ENCODE measurements around the gene PLLP.

The PLLP gene

DNA sequence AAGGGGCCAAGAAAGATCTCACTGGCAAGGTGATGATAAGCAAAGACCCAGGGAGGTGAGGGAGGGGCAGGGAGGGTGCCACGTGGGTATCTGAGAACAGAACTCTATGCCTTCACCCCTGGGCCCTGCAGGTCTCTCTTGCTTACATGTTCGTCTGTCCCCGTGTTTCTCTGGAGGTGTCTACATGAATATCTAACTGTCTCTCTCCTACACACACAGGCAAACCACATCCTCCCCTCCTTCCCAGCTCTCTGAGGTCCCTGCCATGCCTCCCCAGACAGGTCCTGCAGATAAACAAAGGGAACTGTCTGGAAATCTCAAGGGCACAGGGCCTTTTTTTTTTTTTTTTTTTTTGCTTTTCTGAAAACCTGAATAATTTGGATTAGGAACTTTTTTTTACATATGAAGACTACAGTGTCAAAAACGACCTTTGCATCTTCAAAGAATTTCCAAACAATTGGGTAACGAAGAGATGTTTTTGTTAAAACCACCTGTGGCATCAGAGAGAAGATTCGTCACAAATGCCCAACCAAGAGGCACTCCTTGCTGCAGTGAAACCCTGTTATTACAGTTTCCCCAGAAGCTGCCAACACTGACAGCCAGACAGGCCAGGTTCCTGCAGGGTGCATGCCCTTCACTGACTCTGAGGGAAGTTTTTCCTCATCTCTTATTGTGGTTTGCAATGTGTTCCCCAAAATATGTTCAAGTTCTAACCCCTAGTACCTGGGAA is 17.8 kb downstream of the PLLP start:
- Histone ChIP-seq H3K4me3 (ENCODE audit: low read length) (no peak overlapping the region), H3K27ac (ENCODE audit: low read length) (no peak overlapping the region), H3K79me2 (ENCODE audit: low read length) (no peaks in the 10 kb centered on the region), H3K4me2 (ENCODE audit: low read depth, low read length) (no peak overlapping the region), H3K4me1 (ENCODE audit: low read length) (no peaks in the 10 kb centered on the region), H3K9me2 (replicated peaks; ENCODE audit: insufficient read depth, low read length) (no peaks in the 10 kb centered on the region), H4K20me1 (ENCODE audit: insufficient read depth, low read length) (no peaks in the 10 kb centered on the region), H3K9ac (ENCODE audit: low read length) (no peak overlapping the region), H2AFZ (ENCODE audit: low read length) (no peak overlapping the region), H3K27me3 (replicated peaks; ENCODE audit: insufficient read depth, low read length) (no peaks in the 10 kb centered on the region), H3F3A (ENCODE audit: insufficient read depth, low read length) (no peaks in the 10 kb centered on the region), H3K9me3 (replicated peaks; ENCODE audit: insufficient read depth, low read length) (no peaks in the 10 kb centered on the region), H3K36me3 (replicated peaks; ENCODE audit: insufficient read depth, low read length) (no peaks in the 10 kb centered on the region)
- TF ChIP-seq EZH2phosphoT487 (IDR thresholded peaks at IDR 0.05; ENCODE audit: low read length) (no peak), EZH2 (optimal IDR thresholded peaks at IDR 0.05; ENCODE audit: low read depth, low read length) (no peak)
- TF ChIP-seq, protein P1, sequence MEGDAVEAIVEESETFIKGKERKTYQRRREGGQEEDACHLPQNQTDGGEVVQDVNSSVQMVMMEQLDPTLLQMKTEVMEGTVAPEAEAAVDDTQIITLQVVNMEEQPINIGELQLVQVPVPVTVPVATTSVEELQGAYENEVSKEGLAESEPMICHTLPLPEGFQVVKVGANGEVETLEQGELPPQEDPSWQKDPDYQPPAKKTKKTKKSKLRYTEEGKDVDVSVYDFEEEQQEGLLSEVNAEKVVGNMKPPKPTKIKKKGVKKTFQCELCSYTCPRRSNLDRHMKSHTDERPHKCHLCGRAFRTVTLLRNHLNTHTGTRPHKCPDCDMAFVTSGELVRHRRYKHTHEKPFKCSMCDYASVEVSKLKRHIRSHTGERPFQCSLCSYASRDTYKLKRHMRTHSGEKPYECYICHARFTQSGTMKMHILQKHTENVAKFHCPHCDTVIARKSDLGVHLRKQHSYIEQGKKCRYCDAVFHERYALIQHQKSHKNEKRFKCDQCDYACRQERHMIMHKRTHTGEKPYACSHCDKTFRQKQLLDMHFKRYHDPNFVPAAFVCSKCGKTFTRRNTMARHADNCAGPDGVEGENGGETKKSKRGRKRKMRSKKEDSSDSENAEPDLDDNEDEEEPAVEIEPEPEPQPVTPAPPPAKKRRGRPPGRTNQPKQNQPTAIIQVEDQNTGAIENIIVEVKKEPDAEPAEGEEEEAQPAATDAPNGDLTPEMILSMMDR (IDR thresholded peaks at IDR 0.05; ENCODE audit: low read length) = no peak
- no peak for DNase-seq

DNA sequence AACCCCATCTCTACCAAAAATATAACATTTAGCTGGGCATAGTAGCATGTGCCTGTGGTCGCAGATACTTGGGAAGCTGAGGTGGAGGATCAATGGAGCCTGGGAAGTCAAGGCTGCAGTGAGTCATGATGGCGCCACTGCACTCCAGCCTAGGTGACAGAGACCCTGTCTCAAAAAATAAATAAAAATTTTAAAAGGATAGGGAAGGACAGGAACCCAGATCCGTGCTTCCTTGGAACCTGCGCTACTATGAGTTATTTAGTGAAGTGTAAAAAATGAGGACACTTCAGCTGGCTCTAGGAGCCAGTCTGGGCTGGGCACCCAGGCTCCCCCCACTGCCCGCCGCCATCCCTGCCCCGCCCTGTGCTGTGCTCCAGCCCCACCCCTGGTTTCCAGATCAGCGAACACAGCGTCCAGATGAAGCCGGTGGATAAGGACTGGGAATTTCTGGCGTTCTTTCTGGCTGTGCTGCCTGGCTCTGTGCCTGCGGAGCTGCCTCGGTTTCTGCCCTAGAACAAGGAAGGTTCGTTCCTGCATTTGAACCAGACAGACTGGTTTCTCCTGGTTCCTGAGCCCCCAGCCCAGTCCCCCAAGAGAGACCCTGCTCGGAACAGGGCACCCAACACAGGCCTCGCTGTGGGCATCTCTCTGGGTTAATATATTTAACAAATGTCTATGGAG is 18.5 kb downstream of the PLLP start:
- no peak overlapping the region for H2AFZ ChIP-seq (ENCODE audit: low read length)
- DNase-seq = no peak
- no peaks in the 10 kb centered on the region for H3K9me3 ChIP-seq (replicated peaks; ENCODE audit: insufficient read depth, low read length)
- H3K36me3 ChIP-seq (replicated peaks; ENCODE audit: insufficient read depth, low read length) = no peaks in the 10 kb centered on the region
- no peaks in the 10 kb centered on the region for H4K20me1 ChIP-seq (ENCODE audit: insufficient read depth, low read length)
- no peaks in the 10 kb centered on the region for H3K79me2 ChIP-seq (ENCODE audit: low read length)
- no peaks in the 10 kb centered on the region for H3K27me3 ChIP-seq (replicated peaks; ENCODE audit: insufficient read depth, low read length)
- H3K4me3 ChIP-seq (ENCODE audit: low read length) = no peak overlapping the region
- H3K9me2 ChIP-seq (replicated peaks; ENCODE audit: insufficient read depth, low read length) = no peaks in the 10 kb centered on the region
- no peak overlapping the region for H3K4me2 ChIP-seq (ENCODE audit: low read depth, low read length)
- TF ChIP-seq, protein P1 (IDR thresholded peaks at IDR 0.05; ENCODE audit: low read length) = no peak
- TF ChIP-seq EZH2phosphoT487 (IDR thresholded peaks at IDR 0.05; ENCODE audit: low read length) (no peak), EZH2 (optimal IDR thresholded peaks at IDR 0.05; ENCODE audit: low read depth, low read length) (no peak)
- no peaks in the 10 kb centered on the region for H3K4me1 ChIP-seq (ENCODE audit: low read length)
- H3K9ac ChIP-seq (ENCODE audit: low read length) = no peak overlapping the region
- H3K27ac ChIP-seq (ENCODE audit: low read length) = no peak overlapping the region
- H3F3A ChIP-seq (ENCODE audit: insufficient read depth, low read length) = no peaks in the 10 kb centered on the region

DNA sequence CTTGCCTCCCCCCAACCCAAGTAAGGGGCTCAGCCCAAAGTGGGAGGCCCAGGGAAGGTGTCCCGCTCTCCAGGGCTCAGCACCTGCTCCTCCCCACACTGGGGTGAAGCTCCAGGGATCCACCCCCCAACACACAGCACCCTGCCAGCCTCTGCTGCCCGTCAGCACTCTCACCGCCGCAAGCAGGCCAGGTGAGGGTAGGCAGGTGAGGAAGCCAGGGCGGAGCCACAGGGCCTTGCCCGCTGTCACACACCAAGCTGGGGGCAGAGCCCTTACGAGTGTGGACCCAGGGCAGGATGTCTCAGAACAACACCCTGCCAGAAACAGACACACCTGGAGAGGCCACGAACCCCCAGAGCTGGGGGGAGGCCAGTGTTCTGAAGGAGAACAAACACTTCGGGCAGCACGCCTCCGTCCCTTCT is 19.5 kb downstream of the PLLP start:
- Histone ChIP-seq H2AFZ (ENCODE audit: low read length) (no peak overlapping the region), H3K79me2 (ENCODE audit: low read length) (no peaks in the 10 kb centered on the region), H3K9me2 (replicated peaks; ENCODE audit: insufficient read depth, low read length) (no peaks in the 10 kb centered on the region), H3K36me3 (replicated peaks; ENCODE audit: insufficient read depth, low read length) (no peaks in the 10 kb centered on the region), H3K4me1 (ENCODE audit: low read length) (no peaks in the 10 kb centered on the region), H3K4me2 (ENCODE audit: low read depth, low read length) (no peak overlapping the region), H3K9ac (ENCODE audit: low read length) (no peak overlapping the region), H3F3A (ENCODE audit: insufficient read depth, low read length) (no peaks in the 10 kb centered on the region), H3K27me3 (replicated peaks; ENCODE audit: insufficient read depth, low read length) (no peaks in the 10 kb centered on the region), H4K20me1 (ENCODE audit: insufficient read depth, low read length) (no peaks in the 10 kb centered on the region), H3K9me3 (replicated peaks; ENCODE audit: insufficient read depth, low read length) (no peaks in the 10 kb centered on the region), H3K27ac (ENCODE audit: low read length) (no peak overlapping the region), H3K4me3 (ENCODE audit: low read length) (no peak overlapping the region)
- DNase-seq = no peak
- TF ChIP-seq EZH2phosphoT487 (IDR thresholded peaks at IDR 0.05; ENCODE audit: low read length) = no peak

DNA sequence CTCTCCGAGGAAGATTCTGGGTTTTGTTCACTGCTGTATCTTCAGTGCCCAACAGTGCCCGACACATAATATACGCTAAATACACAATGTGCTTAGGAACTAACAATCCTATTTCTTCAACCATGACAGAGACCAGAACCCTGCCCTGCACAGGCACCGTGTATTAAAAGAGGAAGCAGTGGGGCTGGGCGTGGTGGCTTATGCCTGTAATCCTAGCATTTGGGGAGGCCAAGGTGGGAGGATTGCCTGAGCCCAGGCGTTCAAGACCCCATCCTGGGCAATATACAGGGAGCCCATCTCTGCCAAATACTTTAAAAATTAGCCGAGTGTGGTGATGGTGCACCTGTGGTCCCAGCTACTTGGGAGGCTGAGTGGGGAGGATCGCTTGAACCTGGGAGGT is 20.1 kb downstream of the PLLP start:
- Histone ChIP-seq H3K4me3 (ENCODE audit: low read length) (no peak overlapping the region), H4K20me1 (ENCODE audit: insufficient read depth, low read length) (no peaks in the 10 kb centered on the region), H3K4me2 (ENCODE audit: low read depth, low read length) (no peak overlapping the region), H3K79me2 (ENCODE audit: low read length) (no peaks in the 10 kb centered on the region), H3K9me2 (replicated peaks; ENCODE audit: insufficient read depth, low read length) (no peaks in the 10 kb centered on the region), H2AFZ (ENCODE audit: low read length) (no peak overlapping the region), H3K27ac (ENCODE audit: low read length) (no peak overlapping the region), H3K9ac (ENCODE audit: low read length) (no peak overlapping the region), H3K36me3 (replicated peaks; ENCODE audit: insufficient read depth, low read length) (no peaks in the 10 kb centered on the region), H3K4me1 (ENCODE audit: low read length) (no peaks in the 10 kb centered on the region), H3F3A (ENCODE audit: insufficient read depth, low read length) (no peaks in the 10 kb centered on the region), H3K9me3 (replicated peaks; ENCODE audit: insufficient read depth, low read length) (no peaks in the 10 kb centered on the region), H3K27me3 (replicated peaks; ENCODE audit: insufficient read depth, low read length) (no peaks in the 10 kb centered on the region)
- TF ChIP-seq, protein P1 (IDR thresholded peaks at IDR 0.05; ENCODE audit: low read length) = no peak
- TF ChIP-seq EZH2 (optimal IDR thresholded peaks at IDR 0.05; ENCODE audit: low read depth, low read length) (no peak), EZH2phosphoT487 (IDR thresholded peaks at IDR 0.05; ENCODE audit: low read length) (no peak)
- DNase-seq = no peak
